Skeletal muscle satellite cell (primary cell): ENCODE measurements around the gene DGKQ.

Experiments
- H3K27me3 ChIP-seq: 2 replicates; pipeline ENCODE4 v1.7.0; 2013; ENCODE audit warnings: low read length; ENCODE audit not compliant: control insufficient read depth, insufficient read depth
- H3K36me3 ChIP-seq: 2 replicates; pipeline ENCODE4 v1.7.0; 2013; ENCODE audit warnings: mild to moderate bottlenecking, control low read depth, low read length; ENCODE audit not compliant: insufficient read depth
- H3K4me1 ChIP-seq: 2 replicates; pipeline ENCODE4 v1.7.0; 2013; ENCODE audit warnings: low read length; ENCODE audit not compliant: control insufficient read depth, insufficient read depth
- H3K4me2 ChIP-seq: 2 replicates; pipeline ENCODE4 v1.7.0; 2013; ENCODE audit warnings: mild to moderate bottlenecking, low read length
- H3K4me3 ChIP-seq: 2 replicates; pipeline ENCODE4 v1.7.0; 2013; ENCODE audit warnings: low read length
- H3K9ac ChIP-seq: 2 replicates; pipeline ENCODE4 v1.7.0; 2013; ENCODE audit warnings: mild to moderate bottlenecking, low read depth, low read length, moderate library complexity
- H3K9me3 ChIP-seq: replicated peaks from 2 replicates; pipeline ENCODE4 v1.7.0; 2013; ENCODE audit warnings: mild to moderate bottlenecking, control low read depth, low read length

The DGKQ gene

GRCh38 chr4:967113-968104, 6.0 kb downstream of the DGKQ start:
- Histone ChIP-seq H3K4me2 (no peak overlapping the region), H3K36me3 (peaks cover 24% of the 10 kb centered on the region), H3K27me3 (no peaks in the 10 kb centered on the region), H3K4me1 (peaks cover 11% of the 10 kb centered on the region), H3K4me3 (no peak overlapping the region), H3K9me3 (no peaks in the 10 kb centered on the region), H3K9ac (no peak overlapping the region)

GRCh38 chr4:966266-967112, 6.9 kb downstream of the DGKQ start:
- H3K9ac ChIP-seq = no peak overlapping the region
- no peaks in the 10 kb centered on the region for H3K9me3 ChIP-seq
- H3K27me3 ChIP-seq = no peaks in the 10 kb centered on the region
- H3K36me3 ChIP-seq = peaks cover 33% of the 10 kb centered on the region
- H3K4me2 ChIP-seq = no peak overlapping the region
- H3K4me3 ChIP-seq = no peak overlapping the region
- H3K4me1 ChIP-seq = peaks cover 2% of the 10 kb centered on the region

GRCh38 chr4:965766-966134, 7.6 kb downstream of the DGKQ start:
- no peaks in the 10 kb centered on the region for H3K9me3 ChIP-seq
- H3K4me1 ChIP-seq = no peaks in the 10 kb centered on the region
- H3K36me3 ChIP-seq = peaks cover 33% of the 10 kb centered on the region
- no peak overlapping the region for H3K4me2 ChIP-seq
- no peak overlapping the region for H3K4me3 ChIP-seq
- H3K27me3 ChIP-seq = no peaks in the 10 kb centered on the region
- no peak overlapping the region for H3K9ac ChIP-seq

- Histone ChIP-seq H3K27me3 (no peaks in the 10 kb centered on the region), H3K9ac (no peak overlapping the region), H3K36me3 (peaks cover 38% of the 10 kb centered on the region), H3K9me3 (no peaks in the 10 kb centered on the region), H3K4me2 (no peak overlapping the region), H3K4me1 (no peaks in the 10 kb centered on the region), H3K4me3 (no peak overlapping the region)
Observed at GRCh38 chr4:965048-965765, 8.2 kb downstream of the DGKQ start.

GRCh38 chr4:964346-965025, 8.9 kb downstream of the DGKQ start:
- H3K36me3 ChIP-seq = peaks cover 42% of the 10 kb centered on the region
- no peaks in the 10 kb centered on the region for H3K4me1 ChIP-seq
- no peak overlapping the region for H3K4me3 ChIP-seq
- H3K9ac ChIP-seq = no peak overlapping the region
- no peaks in the 10 kb centered on the region for H3K27me3 ChIP-seq
- H3K4me2 ChIP-seq = no peak overlapping the region
- H3K9me3 ChIP-seq = no peaks in the 10 kb centered on the region

GRCh38 chr4:963276-964225, 9.8 kb downstream of the DGKQ start:
- Histone ChIP-seq H3K9ac (no peak overlapping the region), H3K4me1 (no peaks in the 10 kb centered on the region), H3K36me3 (peaks cover 46% of the 10 kb centered on the region), H3K4me2 (no peak overlapping the region), H3K4me3 (no peak overlapping the region), H3K27me3 (no peaks in the 10 kb centered on the region), H3K9me3 (no peaks in the 10 kb centered on the region)

GRCh38 chr4:962231-963208, 10.8 kb downstream of the DGKQ start:
- Histone ChIP-seq H3K4me2 (no peak overlapping the region), H3K9me3 (no peaks in the 10 kb centered on the region), H3K9ac (no peak overlapping the region), H3K36me3 (peaks cover 50% of the 10 kb centered on the region), H3K27me3 (no peaks in the 10 kb centered on the region), H3K4me1 (no peaks in the 10 kb centered on the region), H3K4me3 (no peak overlapping the region)

- no peak overlapping the region for H3K4me2 ChIP-seq
- no peaks in the 10 kb centered on the region for H3K27me3 ChIP-seq
- H3K36me3 ChIP-seq = peaks cover 50% of the 10 kb centered on the region
- H3K4me1 ChIP-seq = no peaks in the 10 kb centered on the region
- H3K9ac ChIP-seq = no peak overlapping the region
- H3K9me3 ChIP-seq = no peaks in the 10 kb centered on the region
- H3K4me3 ChIP-seq = no peak overlapping the region
Observed at GRCh38 chr4:961351-962230, 11.8 kb downstream of the DGKQ start.
